ENCODE measurements around the gene SPAG16. TPM values are rescaled to one million over a fixed set of nuclear protein-coding genes. Genes with fewer than 3 reads are reported as not detected.
A peak's percentile ranks its signal among the peaks of the same experiment; 100 is the strongest.

The SPAG16 gene
- total RNA-seq, 1 experiment from 2014 or later, result 17.3 TPM

DNA sequence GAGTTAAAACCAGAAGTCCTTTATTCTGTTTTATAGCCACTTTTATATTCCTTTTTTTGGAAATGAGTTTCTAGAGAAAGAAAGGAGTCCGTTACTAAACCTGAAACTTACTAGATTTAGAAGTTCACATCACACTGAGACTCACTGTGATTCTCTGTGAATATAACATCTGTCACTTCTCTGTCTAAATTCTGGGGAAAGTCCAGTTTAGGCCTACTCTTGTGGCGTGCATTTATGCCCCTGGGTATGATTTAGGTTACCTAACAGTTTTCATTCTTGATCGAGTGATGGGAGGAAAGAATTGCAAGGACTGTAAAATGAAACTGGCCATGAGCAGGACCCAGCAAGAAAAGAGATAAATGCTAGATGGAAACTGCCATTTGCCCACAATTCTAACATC lies 449.6 kb downstream of the SPAG16 start:
- Histone ChIP-seq H2BK120ac (ENCODE audit: low read depth, low read length, poor library complexity, severe bottlenecking) (no peak overlapping the region), H4K20me1 (ENCODE audit: control insufficient read depth, insufficient read depth, insufficient read length) (no peaks in the 10 kb centered on the region), H3K9me3 (ENCODE audit: control insufficient read depth, low read depth, low read length) (no peaks in the 10 kb centered on the region), H3K79me2 (ENCODE audit: insufficient read depth, low read length) (no peaks in the 10 kb centered on the region), H3K4me1 (ENCODE audit: insufficient read depth, low read length) (no peaks in the 10 kb centered on the region), H2BK5ac (ENCODE audit: insufficient read length, low read length) (no peak overlapping the region), H3K79me1 (ENCODE audit: insufficient read depth, low read depth, low read length, poor library complexity, severe bottlenecking) (no peaks in the 10 kb centered on the region), H2AFZ (ENCODE audit: low read length) (no peak overlapping the region), H3K27me3 (ENCODE audit: insufficient read depth, low read length) (no peaks in the 10 kb centered on the region), H2AK5ac (ENCODE audit: insufficient read length, low read length) (no peak overlapping the region), H3K23ac (ENCODE audit: insufficient read length, low read depth, low read length) (no peak overlapping the region), H4K8ac (replicated peaks; ENCODE audit: insufficient read length, low read depth, low read length) (no peak overlapping the region), H2BK20ac (ENCODE audit: low read depth, low read length, poor library complexity, severe bottlenecking) (no peak overlapping the region), H3K4me2 (ENCODE audit: insufficient read depth, insufficient read length, low read length) (no peak overlapping the region), H3K23me2 (ENCODE audit: insufficient read length, low read depth, low read length, poor library complexity, severe bottlenecking) (no peaks in the 10 kb centered on the region), H3K56ac (ENCODE audit: insufficient read length, low read depth, low read length) (no peak overlapping the region), H3K4ac (ENCODE audit: low read depth, low read length) (no peak overlapping the region), H3K27ac (ENCODE audit: insufficient read length, low read depth, low read length) (no peak overlapping the region), H4K91ac (ENCODE audit: insufficient read length, low read depth, low read length) (no peak overlapping the region), H2BK15ac (ENCODE audit: low read depth, low read length) (no peak overlapping the region), H3K9ac (ENCODE audit: extremely low read depth, insufficient read length, low read length) (no peak overlapping the region), H4K5ac (ENCODE audit: insufficient read length, low read depth, low read length) (no peak overlapping the region), H2BK12ac (ENCODE audit: insufficient read length, low read depth, low read length) (no peak overlapping the region), H3T11ph (ENCODE audit: low read length) (no peak overlapping the region), H3K18ac (ENCODE audit: insufficient read length, low read depth, low read length) (no peak overlapping the region), H3K14ac (ENCODE audit: insufficient read depth, low read length) (no peak overlapping the region)
- H3K27me3 Mint-ChIP-seq (ENCODE audit: low read depth), result no peaks in the 10 kb centered on the region
- TF ChIP-seq, protein P1, sequence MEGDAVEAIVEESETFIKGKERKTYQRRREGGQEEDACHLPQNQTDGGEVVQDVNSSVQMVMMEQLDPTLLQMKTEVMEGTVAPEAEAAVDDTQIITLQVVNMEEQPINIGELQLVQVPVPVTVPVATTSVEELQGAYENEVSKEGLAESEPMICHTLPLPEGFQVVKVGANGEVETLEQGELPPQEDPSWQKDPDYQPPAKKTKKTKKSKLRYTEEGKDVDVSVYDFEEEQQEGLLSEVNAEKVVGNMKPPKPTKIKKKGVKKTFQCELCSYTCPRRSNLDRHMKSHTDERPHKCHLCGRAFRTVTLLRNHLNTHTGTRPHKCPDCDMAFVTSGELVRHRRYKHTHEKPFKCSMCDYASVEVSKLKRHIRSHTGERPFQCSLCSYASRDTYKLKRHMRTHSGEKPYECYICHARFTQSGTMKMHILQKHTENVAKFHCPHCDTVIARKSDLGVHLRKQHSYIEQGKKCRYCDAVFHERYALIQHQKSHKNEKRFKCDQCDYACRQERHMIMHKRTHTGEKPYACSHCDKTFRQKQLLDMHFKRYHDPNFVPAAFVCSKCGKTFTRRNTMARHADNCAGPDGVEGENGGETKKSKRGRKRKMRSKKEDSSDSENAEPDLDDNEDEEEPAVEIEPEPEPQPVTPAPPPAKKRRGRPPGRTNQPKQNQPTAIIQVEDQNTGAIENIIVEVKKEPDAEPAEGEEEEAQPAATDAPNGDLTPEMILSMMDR (conservative IDR thresholded peaks at IDR 0.05), result no peak
- no peak for DNase-seq
- no peak overlapping the region for H3K4me3 Mint-ChIP-seq
- H3K27ac Mint-ChIP-seq, result peak overlapping the region in 1 of 3 experiments; percentile 30; a peak in 1 of 7 replicates
- H3K36me3 Mint-ChIP-seq (ENCODE audit: insufficient read depth in 1 of 3, low read depth in 3 of 3), result peaks cover 0 to 7% (median 2%) of the 10 kb centered on the region in 3 experiments; a peak in 2 of 7 replicates
- peaks cover 0 to 6% of the 10 kb centered on the region in 2 experiments; a peak in 3 of 5 replicates for H3K9me3 Mint-ChIP-seq
- WGBS (ENCODE audit: extremely low coverage, insufficient read length, low lambda C conversion rate), result no CpG with 5 or more reads among the region's 3 CpGs
- no peaks in the 10 kb centered on the region for H3K4me1 Mint-ChIP-seq

Measured in H9 (cell line).